Endothelial cell of umbilical vein (primary cell): ENCODE measurements around the gene NF1. TPM values are rescaled to one million over a fixed set of nuclear protein-coding genes. Genes with fewer than 3 reads are reported as not detected.

ENCODE experiments used
- BruUV-seq: library from RNA; stranded (reverse); fragments of 400-500 nt; replicated peaks from 2 replicates; lab custom pipeline; 2021; lab: Mats Ljungman, UMichigan
- CTCF ChIA-PET: fragments of 300-600, 350-600 bp; sonication (Branson Sonifier 250); formaldehyde crosslinking; loops from one replicate; lab custom pipeline; 2021; ENCODE audit warnings: antibody characterized with exemption, inconsistent platforms; lab: Charles Lee
- POLR2A ChIA-PET: fragments of 300-600, 350-600 bp; sonication (Branson Sonifier 250); formaldehyde crosslinking; loops from one replicate; lab custom pipeline; 2021; ENCODE audit warnings: antibody characterized with exemption, inconsistent platforms; lab: Charles Lee
- DNase-seq: peaks from one replicate; pipeline ENCODE4 v3.0.0-alpha.2; 2011; ENCODE audit warnings: low read depth, low spot score
- FAIRE-seq: peaks from 2 replicates; lab custom pipeline; 2011; peaks lifted over from hg19 to GRCh38; lab: Jason Lieb, UNC
- H2AFZ ChIP-seq: 2 replicates; pipeline ENCODE4 v1.6.0; 2012; ENCODE audit warnings: low read depth, low read length, control low read depth, inconsistent platforms
- H3K27ac ChIP-seq: 2 replicates; pipeline ENCODE4 v1.5.1; 2011; ENCODE audit warnings: low read depth, mild to moderate bottlenecking, control low read depth, low read length, moderate library complexity; ENCODE audit not compliant: insufficient read depth
- H3K27me3 ChIP-seq, 2 experiments: 2 replicates each; pipeline versions ENCODE4 v1.6.0 to v1.6.1; 2011; ENCODE audit warnings: low read length in 2 of 2, mixed read lengths in 1 of 2; ENCODE audit not compliant: control insufficient read depth in 2 of 2, insufficient read depth in 2 of 2
- H3K36me3 ChIP-seq, 2 experiments: 2 replicates in 1 of 2; 3 replicates in 1 of 2; pipeline ENCODE4 v1.5.1; 2011; ENCODE audit warnings: low read length in 2 of 2, mild to moderate bottlenecking in 1 of 2, moderate library complexity in 1 of 2; ENCODE audit not compliant: control insufficient read depth in 2 of 2, insufficient read depth in 2 of 2; ENCODE audit errors: extremely low read depth in 1 of 2
- H3K4me1 ChIP-seq: 3 replicates; pipeline ENCODE4 v1.5.1; 2011; ENCODE audit warnings: mild to moderate bottlenecking, low read length; ENCODE audit not compliant: control insufficient read depth, insufficient read depth; ENCODE audit errors: extremely low read depth
- H3K4me2 ChIP-seq: 2 replicates; pipeline ENCODE4 v1.6.1; 2011; ENCODE audit warnings: low read length, control low read depth, mixed read lengths; ENCODE audit not compliant: insufficient read depth
- H3K4me3 ChIP-seq, 3 experiments: fragments of 200-600 bp in 1 of 3; sonication (generic), shearing (Covaris generic) in 1 of 3; replicated peaks in 1 of 3; 2 replicates each; pipeline ENCODE4 v1.5.1; 2011 to 2016; ENCODE audit warnings: control low read depth in 3 of 3, low read length in 3 of 3, mild to moderate bottlenecking in 2 of 3, inconsistent platforms in 1 of 3, low read depth in 1 of 3, moderate library complexity in 1 of 3; ENCODE audit not compliant: insufficient read depth in 1 of 3
- H3K79me2 ChIP-seq: 2 replicates; pipeline ENCODE4 v1.6.0; 2012; ENCODE audit warnings: low read length, inconsistent platforms; ENCODE audit not compliant: control insufficient read depth, insufficient read depth
- H3K9ac ChIP-seq: replicated peaks from 2 replicates; pipeline ENCODE3; 2011; ENCODE audit warnings: low read length, control low read depth; ENCODE audit not compliant: insufficient read depth; ENCODE audit errors: extremely low read depth
- H3K9me1 ChIP-seq: replicated peaks from 3 replicates; pipeline ENCODE4 v1.6.0; 2011; ENCODE audit warnings: mild to moderate bottlenecking, low read length; ENCODE audit not compliant: control insufficient read depth, insufficient read depth; ENCODE audit errors: extremely low read depth
- H3K9me3 ChIP-seq: replicated peaks from 2 replicates; pipeline ENCODE4 v1.5.1; 2012; ENCODE audit warnings: low read length, inconsistent platforms; ENCODE audit not compliant: control insufficient read depth, insufficient read depth
- H4K20me1 ChIP-seq: replicated peaks from 2 replicates; pipeline ENCODE3; 2011; ENCODE audit warnings: mild to moderate bottlenecking, low read length; ENCODE audit not compliant: control insufficient read depth, insufficient read depth; ENCODE audit errors: extremely low read depth
- EZH2 ChIP-seq: IDR thresholded peaks from 2 replicates; pipeline ENCODE4 v1.6.1; 2012; ENCODE audit warnings: borderline replicate concordance, low read depth, mild to moderate bottlenecking, moderate library complexity, low read length, inconsistent platforms; ENCODE audit not compliant: severe bottlenecking
- FOS ChIP-seq: IDR thresholded peaks from 2 replicates; pipeline ENCODE4 v1.6.1; 2011; ENCODE audit warnings: mild to moderate bottlenecking, low read length, moderate library complexity, borderline replicate concordance; ENCODE audit not compliant: insufficient read depth
- GATA2 ChIP-seq: IDR thresholded peaks from 2 replicates; pipeline ENCODE4 v1.7.0; 2011; ENCODE audit warnings: low read depth, mild to moderate bottlenecking, moderate library complexity, mixed read lengths, low read length; ENCODE audit not compliant: insufficient read length, insufficient read depth
- JUN ChIP-seq: IDR thresholded peaks from 2 replicates; pipeline ENCODE4 v1.6.1; 2011; ENCODE audit warnings: borderline replicate concordance, low read depth; ENCODE audit not compliant: insufficient read length, insufficient read depth
- MYC ChIP-seq: IDR thresholded peaks from one replicate; pipeline ENCODE4 v1.6.1; 2011; ENCODE audit warnings: mild to moderate bottlenecking, low read depth, low read length
- POLR2A ChIP-seq: IDR thresholded peaks from 2 replicates; pipeline ENCODE4 v1.6.1; 2012; ENCODE audit warnings: low read depth, mild to moderate bottlenecking, control low read depth, low read length
- POLR2AphosphoS5 ChIP-seq: IDR thresholded peaks from 2 replicates; pipeline ENCODE4 v1.6.1; 2012; ENCODE audit warnings: low read depth, mild to moderate bottlenecking, control low read depth, low read length, moderate library complexity; ENCODE audit not compliant: insufficient read depth
- dilution Hi-C: fragments of 300-500 bp; cut with MboI; formaldehyde crosslinking; loops from one replicate; pipeline ENCODE4 v1.15.0; 2019; ENCODE audit warnings: low sequenced_read_pairs; ENCODE audit not compliant: extremely low pct_ligation_motif_present
- intact Hi-C: fragments of 100-400 bp; cut with micrococcal nuclease; formaldehyde crosslinking; loops from one replicate; pipeline ENCODE4 v1.10.0; 2022
- polyA plus RNA-seq, 4 experiments: library from polyadenylated mRNA; depleted of rRNA in 3 of 4; stranded (reverse) in 3 of 4; unstranded in 1 of 4; fragments of >200 nt; gene quantifications; 2 replicates each; pipeline versions ENCODE4 v1.2.1 to v1.2.3, GENCODE V29; 2011 to 2012; ENCODE audit warnings: missing spikeins in 1 of 4
- total RNA-seq: library from RNA; stranded (reverse); gene quantifications from 2 replicates; pipeline ENCODE4 v1.2.3, GENCODE V29; 2021
- TF ChIP-seq, protein P1 (sequence below): IDR thresholded peaks from 2 replicates; pipeline ENCODE4 v1.6.1; 2011; ENCODE audit not compliant: insufficient read depth, insufficient read length
- TF ChIP-seq, protein P2 (sequence below), 2 donors: IDR thresholded peaks; 1 replicate in 1 of 2; 2 replicates in 1 of 2; pipeline ENCODE4 v1.5.1; 2011; ENCODE audit warnings: low read length in 2 of 2, mild to moderate bottlenecking in 2 of 2, moderate library complexity in 2 of 2, control low read depth in 1 of 2, inconsistent platforms in 1 of 2, low read depth in 1 of 2; ENCODE audit not compliant: insufficient read depth in 1 of 2; ENCODE audit errors: extremely low read depth in 1 of 2

NF1 gene
- total and polyA plus RNA-seq, 2 donors (not counting 3 experiments of a cell fraction or from before 2014, with no cell fraction given): 13.7 to 42.4 TPM

DNA sequence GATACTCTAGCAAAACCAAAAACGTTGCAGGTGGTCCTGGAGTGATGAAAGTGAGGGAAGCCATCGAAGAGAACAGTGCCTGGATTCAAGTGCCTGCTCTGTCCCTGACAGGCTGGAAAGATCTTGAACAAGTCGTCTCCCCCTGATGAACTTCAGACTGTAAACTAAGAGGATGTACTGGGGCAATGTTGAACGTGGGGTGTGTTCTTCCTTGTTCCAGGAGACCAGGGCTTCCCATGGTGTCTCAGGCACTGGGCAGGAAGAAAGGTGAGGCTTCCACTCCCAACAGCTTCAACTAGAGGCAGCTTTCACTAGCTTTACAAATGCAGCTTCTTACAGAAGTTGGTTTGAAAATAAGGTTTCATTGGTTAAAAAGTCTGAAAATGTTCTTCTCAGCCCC, 21.4 kb upstream of the NF1 start:
- POLR2A ChIA-PET: interaction anchor here (0.6 kb wide), 1 partner anchor 11 kb away, joined by 3 read pairs; no protein-coding TSS in a partner anchor
- no peak for DNase-seq
- intact Hi-C loops: no loop called here
- Histone ChIP-seq H2AFZ (no peak overlapping the region), H3K9me3 (no peaks in the 10 kb centered on the region), H3K27me3 (no peaks in the 10 kb centered on the region), H3K79me2 (no peaks in the 10 kb centered on the region), H3K4me1 (peaks cover 5% of the 10 kb centered on the region), H4K20me1 (no peaks in the 10 kb centered on the region), H3K4me3 (no peak overlapping the region), H3K9me1 (no peaks in the 10 kb centered on the region), H3K36me3 (no peaks in the 10 kb centered on the region), H3K9ac (no peak overlapping the region), H3K4me2 (no peak overlapping the region), H3K27ac (no peak overlapping the region)
- dilution Hi-C loops: no loop called here
- BruUV-seq: no TSS peak
- TF ChIP-seq MYC (no peak), JUN (no peak), FOS (no peak), GATA2 (no peak), EZH2 (no peak), POLR2AphosphoS5 (no peak), POLR2A (no peak)
- TF ChIP-seq, protein P1, sequence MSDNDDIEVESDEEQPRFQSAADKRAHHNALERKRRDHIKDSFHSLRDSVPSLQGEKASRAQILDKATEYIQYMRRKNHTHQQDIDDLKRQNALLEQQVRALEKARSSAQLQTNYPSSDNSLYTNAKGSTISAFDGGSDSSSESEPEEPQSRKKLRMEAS: no peak
- TF ChIP-seq, protein P2, sequence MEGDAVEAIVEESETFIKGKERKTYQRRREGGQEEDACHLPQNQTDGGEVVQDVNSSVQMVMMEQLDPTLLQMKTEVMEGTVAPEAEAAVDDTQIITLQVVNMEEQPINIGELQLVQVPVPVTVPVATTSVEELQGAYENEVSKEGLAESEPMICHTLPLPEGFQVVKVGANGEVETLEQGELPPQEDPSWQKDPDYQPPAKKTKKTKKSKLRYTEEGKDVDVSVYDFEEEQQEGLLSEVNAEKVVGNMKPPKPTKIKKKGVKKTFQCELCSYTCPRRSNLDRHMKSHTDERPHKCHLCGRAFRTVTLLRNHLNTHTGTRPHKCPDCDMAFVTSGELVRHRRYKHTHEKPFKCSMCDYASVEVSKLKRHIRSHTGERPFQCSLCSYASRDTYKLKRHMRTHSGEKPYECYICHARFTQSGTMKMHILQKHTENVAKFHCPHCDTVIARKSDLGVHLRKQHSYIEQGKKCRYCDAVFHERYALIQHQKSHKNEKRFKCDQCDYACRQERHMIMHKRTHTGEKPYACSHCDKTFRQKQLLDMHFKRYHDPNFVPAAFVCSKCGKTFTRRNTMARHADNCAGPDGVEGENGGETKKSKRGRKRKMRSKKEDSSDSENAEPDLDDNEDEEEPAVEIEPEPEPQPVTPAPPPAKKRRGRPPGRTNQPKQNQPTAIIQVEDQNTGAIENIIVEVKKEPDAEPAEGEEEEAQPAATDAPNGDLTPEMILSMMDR (IDR thresholded peaks at IDR 0.05; ENCODE audit: extremely low read depth in 1 of 2, insufficient read depth in 1 of 2, low read depth in 1 of 2, low read length in 2 of 2): no peak
- CTCF ChIA-PET: no interaction called here
- no peak for FAIRE-seq
